ENCODE data around the gene SLC26A11.
A peak's percentile ranks its signal among the peaks of the same experiment; 100 is the strongest.
"Not testable (repeated sequence)": the region's sequence is repeated elsewhere in the genome, so short reads cannot be mapped to it uniquely, and the experiment has no call there.

SLC26A11 gene

GRCh38 chr17:80263253-80264204, 43.3 kb downstream of the SLC26A11 start:
- DNase-seq = peak; percentile 57 to 69 (median 60)

- peak in 2 of 4 experiments; percentile 23 to 51 for DNase-seq
Observed at GRCh38 chr17:80264205-80265075, 44.2 kb downstream of the SLC26A11 start.

GRCh38 chr17:80265205-80266068, 45.2 kb downstream of the SLC26A11 start:
- peak in 1 of 4 experiments; percentile 10 for DNase-seq

- DNase-seq = no peak
Observed at GRCh38 chr17:80267391-80267790, 47.2 kb downstream of the SLC26A11 start.

GRCh38 chr17:80268427-80268826, 48.2 kb downstream of the SLC26A11 start:
- DNase-seq = no peak

GRCh38 chr17:80269405-80269807, 49.2 kb downstream of the SLC26A11 start:
- DNase-seq = no peak

GRCh38 chr17:80270104-80270503, 49.9 kb downstream of the SLC26A11 start:
- DNase-seq = no peak

- peak in 2 of 4 experiments; percentile 12 to 15 for DNase-seq
Observed at GRCh38 chr17:80270836-80271235, 50.6 kb downstream of the SLC26A11 start.

GRCh38 chr17:80272366-80272765, 52.1 kb downstream of the SLC26A11 start:
- DNase-seq = no peak

- no peak for DNase-seq
Observed at GRCh38 chr17:80274331-80274730, 54.1 kb downstream of the SLC26A11 start.

- no peak for DNase-seq
Observed at GRCh38 chr17:80274871-80275449, 54.7 kb downstream of the SLC26A11 start.

- DNase-seq = not testable (repeated sequence)
Observed at GRCh38 chr17:80275857-80276256, 55.6 kb downstream of the SLC26A11 start.

- no peak for DNase-seq
Observed at GRCh38 chr17:80277751-80278671, 57.8 kb downstream of the SLC26A11 start.

GRCh38 chr17:80279895-80280294, 59.7 kb downstream of the SLC26A11 start:
- no peak for DNase-seq

GRCh38 chr17:80281516-80281915, 61.3 kb downstream of the SLC26A11 start:
- no peak for DNase-seq

GRCh38 chr17:80283116-80283852, 63.1 kb downstream of the SLC26A11 start:
- DNase-seq = no peak

GRCh38 chr17:80284631-80285030, 64.4 kb downstream of the SLC26A11 start:
- no peak for DNase-seq

- no peak for DNase-seq
Observed at GRCh38 chr17:80285237-80285920, 65.2 kb downstream of the SLC26A11 start.

GRCh38 chr17:80286638-80286960, 66.4 kb downstream of the SLC26A11 start:
- no peak for DNase-seq

- no peak for DNase-seq
Observed at GRCh38 chr17:80287038-80287437, 66.8 kb downstream of the SLC26A11 start.
